Kidney glomerular epithelial cell (primary cell): ENCODE results near the gene DAB2.

ENCODE experiments used
- DNase-seq: peaks from one replicate; lab custom pipeline; 2025; lab: John Stamatoyannopoulos, UW

The DAB2 gene

DNA sequence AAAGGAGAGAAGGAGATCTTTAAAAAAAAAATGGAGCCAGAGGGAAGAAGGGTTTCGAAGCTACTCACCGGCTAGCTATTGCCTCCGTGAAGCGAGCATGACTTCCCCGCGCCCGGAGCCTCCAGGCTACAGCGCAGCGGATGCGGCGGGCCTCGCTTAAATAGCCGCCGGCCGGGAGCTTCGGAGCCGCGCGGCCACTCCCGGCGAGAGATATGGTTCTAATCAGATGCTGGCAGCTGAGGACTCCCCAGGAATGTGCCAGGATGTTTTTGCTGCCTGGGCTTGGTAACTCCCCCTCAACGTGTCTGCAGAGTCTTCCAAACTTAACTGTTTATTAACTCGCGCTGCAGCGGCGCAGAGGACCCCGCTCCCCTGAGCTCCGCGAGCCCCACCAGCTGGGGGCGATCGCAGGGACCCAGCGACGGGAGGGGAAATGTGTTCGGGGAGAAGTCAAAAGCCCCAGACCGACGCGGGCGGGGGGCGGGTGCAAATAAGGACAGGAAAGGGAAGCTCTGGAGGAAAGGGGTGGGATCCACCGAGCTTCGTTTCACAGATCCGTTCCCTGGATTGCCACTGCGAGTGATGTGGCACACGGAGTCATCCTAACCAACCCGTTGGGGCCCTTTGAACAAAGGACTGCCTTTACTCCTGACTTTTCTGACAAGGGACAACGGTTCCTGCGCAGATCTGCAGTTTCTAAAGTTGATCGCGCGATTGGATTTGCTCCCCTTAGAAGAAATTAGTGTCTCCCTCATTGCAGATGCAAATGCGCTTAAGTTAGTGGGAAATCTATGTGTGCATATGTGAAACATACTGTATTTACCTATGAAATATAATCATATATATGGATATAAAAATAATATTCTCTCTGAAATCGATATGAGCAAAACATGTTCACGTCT lies at the start of gene DAB2:
DAB2 (minus strand) TSS at position 245 of the 902 bp plus-strand sequence. CDS start 30,660 bp downstream, outside the sequence.
- peak; percentile 94 for DNase-seq

DNA sequence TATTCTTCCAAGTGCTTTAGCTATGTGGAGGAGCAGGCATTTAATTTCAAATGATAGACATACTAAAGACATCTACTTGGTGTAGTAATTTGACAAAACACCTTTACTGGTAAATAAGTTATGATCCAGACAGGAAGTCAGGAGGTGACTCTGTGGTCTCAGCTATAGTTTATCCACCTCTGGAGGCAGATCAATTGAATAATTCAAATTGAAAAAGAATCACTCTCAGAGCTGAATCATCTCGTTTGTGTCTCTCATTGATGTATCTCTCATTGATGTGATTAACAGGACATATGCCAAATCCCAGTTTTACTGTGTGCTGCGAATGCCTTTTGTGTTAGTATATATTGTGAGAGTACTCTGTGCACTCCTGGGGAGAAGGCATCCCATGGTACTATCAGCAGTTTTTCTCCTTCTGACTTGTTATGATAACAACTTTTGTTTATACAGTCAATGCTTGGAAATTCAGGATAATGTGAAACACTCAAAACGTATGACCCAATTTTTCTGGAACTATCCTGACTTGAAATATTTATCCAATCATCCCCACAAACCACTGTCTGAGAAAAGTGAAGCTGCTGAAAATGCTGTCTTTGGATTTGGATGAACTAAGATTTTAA lies 48.5 kb upstream of the DAB2 start:
- DNase-seq, result peak; percentile 71

DNA sequence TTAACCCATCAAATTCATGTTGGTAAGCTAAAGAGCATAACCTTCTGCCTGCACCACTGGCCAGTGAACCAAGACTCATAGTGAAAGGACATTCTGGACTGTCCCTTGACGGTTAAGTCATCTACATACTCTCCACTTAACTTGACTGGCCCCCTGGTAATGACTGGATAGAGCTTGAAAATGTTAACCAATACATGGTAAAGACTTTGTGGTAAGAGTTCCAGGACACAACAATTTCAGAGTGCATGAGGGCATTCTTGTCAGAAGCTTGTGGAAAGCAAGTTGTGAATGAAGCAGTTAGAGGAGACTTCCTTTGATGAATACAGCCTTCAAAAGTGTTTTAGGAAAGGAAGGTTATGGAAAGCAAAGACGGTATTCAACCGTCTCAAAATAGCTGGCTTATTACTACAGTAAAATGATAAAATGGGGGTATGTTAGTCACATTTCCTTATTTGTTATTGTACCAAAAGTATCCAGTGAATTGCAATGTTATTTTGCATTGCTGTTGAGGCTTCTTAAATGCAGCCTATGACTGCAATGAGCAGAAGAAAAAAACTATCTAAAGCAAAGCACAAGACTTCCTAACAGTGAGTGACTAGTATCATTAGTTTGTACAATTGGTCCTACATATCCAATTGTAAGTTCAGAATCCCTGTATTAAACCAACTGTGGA lies 47.2 kb upstream of the DAB2 start:
- no peak for DNase-seq

DNA sequence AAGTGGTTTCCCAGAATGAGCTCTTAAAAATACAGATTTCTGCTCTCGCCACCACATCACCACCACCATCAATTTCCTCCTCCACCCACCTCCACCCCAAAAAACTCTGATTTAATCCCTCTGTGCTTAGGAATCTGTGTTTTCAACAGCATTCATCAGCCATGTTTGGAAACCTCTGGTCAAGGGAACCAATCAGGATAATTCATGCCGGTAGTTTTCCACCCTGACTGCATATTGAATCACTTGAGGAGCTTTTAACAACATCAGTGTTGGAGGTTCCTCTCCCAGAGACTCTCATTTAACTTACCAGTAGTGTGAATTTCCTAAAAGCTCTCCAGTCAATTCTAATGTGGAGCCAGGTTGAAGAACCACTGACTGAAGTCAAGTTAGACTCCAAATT lies 46.0 kb upstream of the DAB2 start:
- DNase-seq, result no peak

DNA sequence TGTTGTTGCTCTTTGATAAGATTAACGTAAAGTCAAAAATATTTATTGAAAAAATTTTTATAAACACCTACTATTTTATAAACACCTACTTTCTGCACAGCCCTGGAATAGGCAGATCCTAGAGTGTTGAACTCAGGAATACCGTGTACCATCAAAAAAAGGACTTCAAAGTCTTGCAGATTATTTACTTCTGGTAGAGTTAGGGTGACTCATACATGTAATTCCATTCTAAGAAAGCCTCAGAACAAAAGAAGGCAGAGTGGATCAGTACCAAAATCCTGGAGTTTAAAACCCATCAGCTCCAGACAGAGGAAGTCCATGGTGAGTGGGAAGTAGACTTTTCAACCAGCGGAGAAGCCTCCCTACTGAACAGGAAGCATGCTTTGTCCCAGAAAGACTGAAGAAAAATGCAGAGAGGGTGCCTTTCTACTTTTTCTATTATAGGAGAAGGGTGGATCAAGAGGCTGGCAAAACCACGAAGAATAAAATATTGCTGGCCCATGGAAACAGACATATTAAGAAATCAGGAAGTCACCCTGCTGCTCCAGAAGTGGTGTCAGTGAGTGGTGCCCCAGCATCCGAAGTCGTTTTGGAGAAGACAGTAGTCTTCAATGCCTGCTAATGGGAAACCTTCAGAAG lies 45.1 kb upstream of the DAB2 start:
- DNase-seq, result no peak

DNA sequence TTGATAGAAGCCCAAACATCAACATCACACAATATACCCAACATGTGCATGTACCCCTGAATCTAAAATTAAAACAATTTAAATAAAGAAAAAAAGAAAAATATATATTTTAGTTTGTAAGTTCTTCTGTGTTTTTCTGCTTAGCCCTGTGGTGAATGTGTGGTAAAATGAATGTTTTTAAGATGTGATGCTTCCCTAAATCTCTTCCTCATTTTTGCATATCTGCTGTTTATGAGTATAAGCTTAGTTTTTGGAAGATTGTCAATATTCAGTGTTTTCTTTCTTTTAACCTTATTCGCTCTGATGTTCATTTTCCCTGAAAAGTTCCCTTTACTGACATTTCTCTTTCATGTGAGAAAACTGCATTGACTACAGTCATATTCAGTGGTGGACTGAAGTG lies 44.4 kb upstream of the DAB2 start:
- no peak for DNase-seq

DNA sequence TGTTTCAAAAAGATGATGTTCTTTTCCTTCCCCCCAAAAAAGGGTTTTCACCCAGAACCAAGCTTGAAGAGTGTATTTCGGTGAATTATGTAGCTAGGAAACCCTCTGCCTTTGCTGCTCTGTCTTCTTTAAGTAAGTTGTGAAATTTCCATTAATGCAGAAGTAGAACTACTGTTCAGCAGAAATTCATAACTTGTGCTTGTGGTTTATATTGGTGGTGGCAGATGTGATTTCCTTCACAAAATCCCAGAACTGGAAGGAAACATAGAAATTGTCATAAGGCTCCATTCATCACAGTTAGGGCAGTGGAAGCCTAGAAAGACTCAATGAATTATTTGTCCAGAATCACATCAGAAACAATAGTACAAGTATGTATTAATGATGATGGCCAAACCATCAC lies 42.1 kb upstream of the DAB2 start:
- no peak for DNase-seq

DNA sequence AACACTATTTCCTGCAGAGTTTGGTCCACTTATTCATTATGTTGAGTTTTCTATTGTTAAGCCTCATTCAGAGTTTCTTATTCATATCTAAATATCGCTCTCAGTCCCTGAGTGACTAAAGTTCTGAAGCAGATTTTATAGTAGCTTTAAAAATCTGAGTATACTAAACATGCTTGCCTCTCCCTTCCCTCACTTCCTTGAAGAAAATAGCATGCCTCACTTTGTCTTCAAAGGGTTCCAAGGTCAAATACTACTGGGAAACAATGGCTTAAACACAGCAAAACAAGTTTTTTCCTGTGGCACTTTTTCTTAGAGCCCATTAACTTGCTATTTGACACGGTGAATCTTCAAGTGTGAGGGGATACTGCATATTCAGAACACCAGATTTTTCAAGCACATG lies 41.1 kb upstream of the DAB2 start:
- no peak for DNase-seq

DNA sequence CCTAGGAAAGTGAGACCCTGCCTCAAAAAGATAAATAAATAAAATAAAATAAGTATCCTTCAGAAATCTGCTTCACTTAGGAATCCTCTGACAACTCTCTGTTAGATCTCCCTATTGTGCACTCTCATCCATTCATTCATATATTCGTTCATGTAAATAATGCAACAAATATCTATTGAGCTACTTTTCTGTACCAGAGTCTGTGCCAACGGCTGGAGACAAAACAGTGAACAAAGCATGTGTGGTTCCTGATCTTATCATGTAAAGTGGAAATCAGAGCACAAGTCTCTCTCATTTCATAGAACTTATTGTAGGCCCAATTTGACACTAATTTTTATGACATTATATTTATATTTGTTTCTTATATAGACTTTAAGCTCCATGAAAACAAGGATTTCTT lies 40.3 kb upstream of the DAB2 start:
- DNase-seq, result no peak

DNA sequence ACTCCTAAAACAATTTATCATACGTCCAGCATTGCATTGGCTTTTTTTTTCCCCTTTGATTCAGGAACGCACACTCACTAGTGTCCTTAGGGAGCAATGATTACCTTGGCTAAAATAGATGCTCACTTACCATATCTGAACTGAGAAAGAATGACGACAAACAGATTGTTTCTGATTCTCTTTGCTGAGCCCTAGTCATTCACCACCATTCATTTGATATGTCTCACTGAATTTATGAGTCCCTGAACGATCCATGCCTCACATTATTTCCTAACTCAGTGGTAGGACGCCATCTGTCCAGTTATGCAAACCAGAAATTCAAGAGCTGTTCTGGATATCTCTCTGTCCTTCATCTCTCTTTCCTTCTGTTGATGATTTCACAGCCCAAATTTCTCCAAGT lies 39.3 kb upstream of the DAB2 start:
- no peak for DNase-seq

DNA sequence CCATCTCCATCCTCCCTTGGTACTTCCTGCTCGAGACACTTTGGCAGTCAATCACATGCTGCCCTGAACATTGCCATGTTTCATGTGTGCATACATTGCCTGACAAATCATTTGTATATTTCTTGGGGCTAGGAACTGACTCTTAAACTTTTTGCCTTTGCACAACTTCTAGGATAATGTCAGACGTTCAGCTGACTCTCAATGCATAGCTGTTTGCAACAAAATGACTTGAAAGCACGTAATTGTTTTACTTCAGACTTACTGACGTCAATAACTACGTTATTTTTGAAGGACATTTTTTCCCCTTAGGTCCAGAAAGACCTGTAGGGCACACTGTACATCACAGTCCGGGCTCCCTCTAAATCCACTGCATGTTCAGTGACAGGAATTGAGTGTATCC lies 37.4 kb upstream of the DAB2 start:
- no peak for DNase-seq

DNA sequence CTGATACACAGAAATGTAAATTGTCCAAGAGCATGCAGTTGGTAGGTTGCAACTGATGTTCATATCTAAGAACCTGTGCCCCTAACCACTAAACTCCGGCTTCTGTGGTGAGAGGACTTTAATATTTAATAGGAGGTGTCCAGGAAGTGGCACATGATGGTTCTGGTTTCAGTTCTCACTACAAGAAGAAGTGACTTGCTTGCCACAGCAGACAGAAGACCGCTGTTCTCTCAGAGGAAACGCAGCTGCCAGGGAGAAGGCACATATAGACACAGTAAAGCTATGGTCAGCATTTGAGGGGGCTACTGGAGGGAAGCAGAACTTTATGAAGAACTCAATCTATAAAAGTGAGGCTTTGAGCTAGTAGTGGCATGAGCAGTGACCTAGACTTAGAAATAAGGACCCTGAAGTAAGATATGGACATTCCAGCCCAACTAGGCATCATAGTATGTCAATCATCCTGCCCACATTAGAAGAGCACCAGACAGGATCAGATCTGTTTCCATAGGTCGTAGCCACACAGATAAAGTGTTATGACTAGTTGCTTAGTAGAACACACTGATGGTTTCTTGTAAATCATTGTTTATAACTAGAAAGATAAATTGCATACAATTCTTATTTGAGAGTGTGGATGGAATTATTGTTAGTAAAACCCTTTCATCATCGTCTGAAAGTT lies 36.4 kb upstream of the DAB2 start:
- no peak for DNase-seq

DNA sequence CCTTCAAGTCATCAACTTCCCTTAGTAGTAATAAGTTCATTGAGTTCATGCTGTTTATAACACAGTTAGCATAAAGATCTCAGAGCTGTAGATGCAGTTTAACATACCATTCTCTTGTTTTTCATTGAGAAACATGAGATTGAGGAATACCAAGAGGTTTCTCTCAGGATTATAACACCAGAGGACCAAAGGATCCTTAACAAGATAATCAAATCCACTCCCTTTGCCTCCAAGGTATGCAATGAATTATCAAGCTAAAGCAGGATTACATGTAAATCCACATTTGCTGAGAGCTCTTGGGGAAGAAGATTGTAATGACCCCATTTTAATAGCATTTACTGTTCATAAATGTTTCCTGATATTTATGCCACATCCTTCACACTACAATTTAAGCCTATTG lies 35.1 kb upstream of the DAB2 start:
- no peak for DNase-seq

DNA sequence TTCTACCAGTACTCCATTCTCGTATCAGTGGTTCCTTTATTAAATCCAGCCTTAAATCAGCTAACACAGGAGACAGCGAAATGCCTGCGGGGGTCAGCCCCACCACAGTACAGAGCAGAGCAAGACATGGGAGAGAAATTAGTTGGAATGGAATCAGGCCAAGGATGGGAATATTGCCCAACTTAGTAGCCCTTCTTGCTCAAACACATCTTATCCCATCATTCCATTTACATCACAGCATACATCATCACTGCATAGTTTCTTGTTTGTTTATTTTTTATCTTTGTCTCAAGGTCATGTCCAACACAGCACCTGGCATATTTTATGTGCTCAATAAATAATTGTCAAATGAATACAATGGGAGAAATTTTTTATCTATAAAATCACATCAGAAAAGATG lies 34.3 kb upstream of the DAB2 start:
- no peak for DNase-seq

DNA sequence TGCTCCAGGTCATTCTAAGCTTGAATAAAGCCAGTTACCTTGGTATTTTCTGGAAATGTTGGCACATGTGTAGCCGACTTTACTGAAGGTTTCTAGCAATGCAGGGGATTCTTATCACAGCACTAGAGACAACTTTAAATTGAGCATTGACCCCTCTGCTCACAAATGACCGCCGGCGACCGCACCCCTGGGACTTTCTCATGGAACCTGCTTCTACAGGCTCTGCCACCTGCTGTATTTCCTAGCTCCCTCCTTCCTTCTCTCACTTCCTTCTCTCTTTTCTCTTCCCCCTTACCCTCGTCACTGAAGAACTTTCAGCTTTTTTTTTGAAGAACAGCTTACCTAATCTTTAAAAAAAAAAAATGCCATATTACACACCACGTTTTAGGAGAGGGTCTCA lies 30.9 kb upstream of the DAB2 start:
- no peak for DNase-seq

DNA sequence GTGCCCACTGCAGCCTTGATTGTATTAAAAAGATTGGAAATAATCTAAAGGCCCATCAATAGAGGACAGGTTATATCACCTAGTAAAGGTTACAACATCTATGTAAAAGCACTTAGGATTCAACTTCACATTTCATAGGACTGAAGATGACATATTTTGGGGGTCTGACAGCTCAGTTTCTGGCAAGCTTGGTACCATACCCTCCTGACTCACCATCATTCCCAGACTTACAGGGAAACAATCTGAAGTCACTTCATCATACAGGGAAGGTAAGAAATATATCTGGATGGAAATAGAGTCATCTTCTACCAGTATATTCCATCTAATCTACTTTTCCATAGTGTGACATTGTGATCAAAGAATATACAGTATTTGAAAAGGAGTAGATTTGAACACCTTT lies 28.8 kb upstream of the DAB2 start:
- no peak for DNase-seq

DNA sequence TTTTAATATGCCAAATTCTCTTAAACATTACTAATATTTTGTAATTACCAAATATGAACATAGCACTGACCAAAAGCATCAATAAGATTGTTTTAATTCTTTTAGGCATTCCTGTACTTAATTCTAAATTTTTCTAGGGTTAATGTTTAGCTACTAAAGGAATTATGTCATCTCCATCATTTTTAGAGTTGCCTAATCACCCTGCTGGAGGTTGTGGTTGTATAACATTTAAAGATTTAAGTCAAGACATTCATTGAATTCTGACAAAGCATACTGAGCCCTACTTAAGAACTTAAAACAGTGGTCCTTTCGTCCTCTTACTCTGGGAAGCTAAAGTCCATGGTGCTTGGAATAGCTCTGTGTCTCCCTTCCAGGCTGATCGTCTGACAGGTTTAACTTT lies 28.1 kb upstream of the DAB2 start:
- peak; percentile 64 for DNase-seq

DNA sequence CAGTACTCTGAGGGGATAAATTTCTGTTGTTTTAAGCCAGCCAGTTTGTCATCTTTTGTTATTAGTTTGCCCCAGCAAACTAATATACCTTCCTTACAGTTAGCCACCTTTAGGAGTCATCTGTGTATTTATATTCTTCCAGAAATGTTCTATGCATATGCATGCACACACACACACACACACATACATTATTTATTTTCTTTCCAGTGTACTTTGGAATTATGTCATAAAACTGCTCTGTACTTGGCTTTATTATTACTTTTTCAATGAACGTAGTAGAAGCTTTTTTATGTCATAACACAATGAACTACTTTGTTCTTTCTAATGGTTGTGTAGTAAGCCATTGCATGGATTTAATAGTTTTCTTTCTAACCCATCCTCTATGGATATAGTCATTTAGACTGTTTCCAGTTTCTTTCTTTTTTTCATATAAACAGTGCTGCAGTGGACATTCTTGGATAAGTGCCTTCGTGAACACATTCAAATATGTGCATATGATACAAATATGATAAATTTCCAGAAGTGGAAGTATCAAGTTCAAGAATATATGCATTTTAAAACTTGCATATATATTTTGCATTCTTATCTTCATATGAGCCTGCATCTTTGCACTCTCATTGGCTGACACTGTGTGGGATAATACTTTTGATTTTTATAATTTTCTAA lies 26.6 kb upstream of the DAB2 start:
- DNase-seq, result no peak

DNA sequence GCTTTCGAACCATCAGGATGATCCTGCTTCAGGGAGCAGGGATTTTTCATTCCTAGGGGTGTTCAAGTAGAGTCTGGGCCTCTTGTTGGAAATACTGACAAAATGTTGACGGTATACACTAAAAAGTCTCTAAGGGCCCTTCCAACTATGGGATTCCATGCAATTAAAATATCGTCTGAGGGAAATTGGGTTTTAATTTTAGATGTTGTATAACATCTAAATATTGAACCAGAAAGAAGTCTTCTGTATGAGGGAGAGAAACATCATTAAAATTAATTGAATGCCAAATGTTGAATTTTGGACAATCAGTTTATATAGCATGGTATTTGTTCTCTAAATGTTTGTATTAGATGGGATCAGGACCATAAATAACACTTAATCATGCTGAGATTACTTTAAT lies 25.7 kb upstream of the DAB2 start:
- DNase-seq, result no peak

DNA sequence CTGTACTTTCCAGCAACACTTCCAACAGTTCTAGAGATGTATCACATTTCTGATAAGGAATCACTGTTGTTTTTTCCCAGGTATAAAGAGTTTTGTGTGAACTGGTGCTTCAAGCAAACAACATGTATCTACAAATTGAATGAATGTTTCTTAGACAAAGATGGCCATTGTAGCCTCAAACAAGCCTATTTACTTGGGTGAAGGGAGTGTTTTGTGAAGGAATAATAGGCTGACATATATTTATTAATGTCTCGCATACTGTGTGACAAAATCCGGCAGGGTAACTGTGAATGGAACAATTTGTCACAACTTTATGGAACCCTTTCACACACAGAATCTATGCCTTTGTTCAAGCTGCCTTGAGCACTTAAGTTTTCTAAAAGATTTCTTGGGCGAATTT lies 24.8 kb upstream of the DAB2 start:
- DNase-seq, result no peak

DNA sequence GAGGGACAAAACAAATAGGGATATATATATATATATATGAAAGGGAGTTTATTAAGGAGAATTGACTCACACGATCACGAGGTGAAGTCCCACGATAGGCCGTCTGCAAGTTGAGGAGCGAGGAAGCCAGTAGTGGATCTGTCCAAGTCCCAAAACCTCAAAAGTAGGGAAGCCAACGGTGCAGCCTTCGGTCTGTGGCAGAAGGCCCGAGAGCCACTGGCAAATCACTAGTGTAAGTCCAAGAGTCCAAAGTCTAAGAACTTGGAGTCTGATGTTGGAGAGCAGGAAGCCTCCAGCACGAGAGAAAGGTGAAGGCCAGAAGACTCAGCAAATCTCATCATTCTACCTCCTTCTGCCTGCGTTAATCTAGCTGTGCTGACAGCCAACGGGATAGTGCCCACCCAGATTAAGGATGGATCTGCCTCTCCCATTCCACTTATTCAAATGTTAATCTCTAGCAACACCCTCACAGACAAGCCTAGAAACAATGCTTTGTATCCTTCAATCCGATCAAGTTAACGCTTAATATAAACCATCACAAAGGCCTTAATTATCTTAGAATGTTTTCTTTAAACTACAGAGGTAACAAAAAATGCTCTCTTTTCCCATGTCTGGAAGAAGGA lies 23.8 kb upstream of the DAB2 start:
- DNase-seq, result no peak
